GM12878 (cell line): Measurements from ENCODE around the gene USP12. TPM values are rescaled to one million over a fixed set of nuclear protein-coding genes. Genes with fewer than 3 reads are reported as not detected.
A peak's percentile ranks its signal among the peaks of the same experiment; 100 is the strongest.

ENCODE experiments used
- ATAC-seq: fragments of 200-7000 bp; cut with Tn5 transposase; 3 replicates; pipeline ENCODE4 v1.9.1; 2020; ENCODE audit warnings: mild to moderate bottlenecking, moderate library complexity
- BruUV-seq: library from RNA; stranded (reverse); fragments of 400-500 nt; replicated peaks from 2 replicates; lab custom pipeline; 2021; lab: Mats Ljungman, UMichigan
- CTCF ChIA-PET: fragments of 300-600 bp; sonication (Branson Sonifier 250); formaldehyde crosslinking; extraction: SDS; loops from one replicate; lab custom pipeline; 2021; ENCODE audit warnings: inconsistent platforms; lab: Yijun Ruan, JAX
- POLR2A ChIA-PET: fragments of 350-600 bp; formaldehyde crosslinking; extraction: SDS; loops from one replicate; lab custom pipeline; 2021; ENCODE audit warnings: inconsistent platforms; lab: Charles Lee
- RAD21 ChIA-PET: fragments of 300-600 bp; sonication (Branson Sonifier 250); formaldehyde crosslinking; loops from one replicate; lab custom pipeline; 2023; ENCODE audit warnings: antibody characterized with exemption; ENCODE audit not compliant: unreplicated experiment; lab: Charles Lee
- SMC1A ChIA-PET: fragments of 300-600 bp; sonication (Branson Sonifier 250); formaldehyde crosslinking; loops from one replicate; lab custom pipeline; 2023; ENCODE audit not compliant: unreplicated experiment, uncharacterized antibody; lab: Charles Lee
- DNase-seq: peaks from one replicate; pipeline ENCODE4 v3.0.0-alpha.2; 2011; ENCODE audit warnings: low read depth, low spot score
- FAIRE-seq: peaks from 3 replicates; lab custom pipeline; 2011; peaks lifted over from hg19 to GRCh38; lab: Jason Lieb, UNC
- H2AFZ ChIP-seq: 2 replicates; pipeline ENCODE4 v1.6.0; 2011; ENCODE audit warnings: low read depth, low read length, control low read depth; ENCODE audit not compliant: control insufficient read depth
- H3K27ac ChIP-seq: 2 replicates; pipeline ENCODE4 v1.5.1; 2011; ENCODE audit warnings: control low read depth; ENCODE audit not compliant: control insufficient read depth, insufficient read depth
- H3K27me3 ChIP-seq, 2 experiments: replicated peaks in 1 of 2; 2 replicates each; pipeline versions ENCODE4 v1.6.0 to v1.6.1; 2011; ENCODE audit warnings: low read length in 1 of 2; ENCODE audit not compliant: control insufficient read depth in 2 of 2, insufficient read depth in 2 of 2
- H3K36me3 ChIP-seq, 2 experiments: 2 replicates each; pipeline ENCODE4 v1.5.1; 2011; ENCODE audit warnings: low read length in 1 of 2; ENCODE audit not compliant: control insufficient read depth in 2 of 2, insufficient read depth in 2 of 2
- H3K4me1 ChIP-seq: 2 replicates; pipeline ENCODE4 v1.6.1; 2011; ENCODE audit warnings: mild to moderate bottlenecking, low read length, moderate library complexity, mixed read lengths; ENCODE audit not compliant: control insufficient read depth, insufficient read depth
- H3K4me2 ChIP-seq: 2 replicates; pipeline ENCODE4 v1.6.0; 2011; ENCODE audit warnings: control low read depth; ENCODE audit not compliant: control insufficient read depth, insufficient read depth
- H3K4me3 ChIP-seq: fragments of 200-600 bp; sonication (generic); 2 replicates; pipeline ENCODE4 v1.5.1; 2016
- H3K79me2 ChIP-seq: 2 replicates; pipeline ENCODE4 v1.6.0; 2011; ENCODE audit warnings: low read length; ENCODE audit not compliant: control insufficient read depth, insufficient read depth
- H3K9ac ChIP-seq: 2 replicates; pipeline ENCODE4 v1.8.0; 2011; ENCODE audit warnings: low read length, control low read depth, mixed read lengths; ENCODE audit not compliant: control insufficient read depth, insufficient read depth
- H3K9me3 ChIP-seq: replicated peaks from 3 replicates; pipeline ENCODE4 v1.5.1; 2011; ENCODE audit warnings: mild to moderate bottlenecking, low read length; ENCODE audit not compliant: control insufficient read depth, insufficient read depth
- H4K20me1 ChIP-seq: 2 replicates; pipeline ENCODE4 v1.6.0; 2011; ENCODE audit not compliant: control insufficient read depth, insufficient read depth
- BRCA1 ChIP-seq: IDR thresholded peaks from 2 replicates; pipeline ENCODE4 v1.6.1; 2011; ENCODE audit warnings: low read depth, low read length, improper control_type of control experiment
- NFXL1 ChIP-seq: fragments of 450-650 bp; IDR thresholded peaks from 2 replicates; pipeline ENCODE4 v1.6.1; 2017; ENCODE audit warnings: antibody characterized with exemption, mild to moderate bottlenecking, borderline replicate concordance
- NR2F1 ChIP-seq: fragments of 450-650 bp; conservative IDR thresholded peaks from 2 replicates; pipeline ENCODE4 v1.6.1; 2017; ENCODE audit warnings: mild to moderate bottlenecking
- POLR2AphosphoS5 ChIP-seq: IDR thresholded peaks from 2 replicates; pipeline ENCODE4 v1.6.1; 2011; ENCODE audit warnings: mild to moderate bottlenecking, low read length, inconsistent platforms
- POU2F2 ChIP-seq: IDR thresholded peaks from 3 replicates; pipeline ENCODE4 v1.6.1; 2011; ENCODE audit warnings: low read depth, mild to moderate bottlenecking, low read length, borderline replicate concordance
- RB1 ChIP-seq: fragments of 450-650 bp; formaldehyde crosslinking; IDR thresholded peaks from 2 replicates; pipeline ENCODE4 v1.6.1; 2017; ENCODE audit warnings: mild to moderate bottlenecking, borderline replicate concordance
- RCOR1 ChIP-seq: conservative IDR thresholded peaks from 2 replicates; pipeline ENCODE4 v1.6.1; 2012; ENCODE audit warnings: low read depth, low read length, improper control_type of control experiment
- SMARCA5 ChIP-seq: fragments of 450-650 bp; IDR thresholded peaks from 2 replicates; pipeline ENCODE4 v1.6.1; 2017; ENCODE audit warnings: mild to moderate bottlenecking
- STAT3 ChIP-seq: IDR thresholded peaks from 2 replicates; pipeline ENCODE4 v1.6.1; 2011; ENCODE audit warnings: low read depth, low read length, improper control_type of control experiment
- YY1 ChIP-seq: IDR thresholded peaks from 2 replicates; pipeline ENCODE4 v1.6.1; 2011; ENCODE audit warnings: low read depth, mild to moderate bottlenecking, low read length
- ZNF217 ChIP-seq: fragments of 450-650 bp; IDR thresholded peaks from 2 replicates; pipeline ENCODE4 v1.6.1; 2017; ENCODE audit warnings: antibody characterized with exemption, mild to moderate bottlenecking
- WGBS: methylation state at CpG from one replicate; pipeline ENCODE4 v1.1.6; 2016; ENCODE audit warnings: low lambda C conversion rate; ENCODE audit not compliant: insufficient replicate concordance, insufficient coverage; ENCODE audit errors: missing lambda C conversion rate; 5-methylcytosine and 5-hydroxymethylcytosine counted together
- in situ Hi-C: fragments of 300-500 bp; cut with MboI; formaldehyde crosslinking; loops from 9 replicates; pipeline ENCODE4 v1.14.3; 2018; ENCODE audit warnings: mixed read lengths
- intact Hi-C: fragments of 100-400 bp; cut with micrococcal nuclease; formaldehyde crosslinking; loops from one replicate; pipeline ENCODE4 v1.14.2; 2022; ENCODE audit not compliant: unreplicated experiment
- polyA plus RNA-seq, 11 experiments: library from polyadenylated mRNA; depleted of rRNA in 4 of 11; unstranded in 6 of 11; stranded (reverse) in 5 of 11; fragments of >200 nt; fragmentation: Nextera tagmentation in 4 of 11; fragmentation: Illumina TruSeq in 1 of 11; extraction: Ambion mirVana in 4 of 11; extraction: Trizol in 1 of 11; gene quantifications; 1 replicate in 1 of 11; 2 replicates in 10 of 11; pipeline versions ENCODE4 v1.2.1 to v1.2.3, GENCODE V29; 2011 to 2016; ENCODE audit warnings: inconsistent platforms in 2 of 11, missing spikeins in 2 of 11, low read depth in 1 of 11
- total RNA-seq, 4 experiments: library from RNA; depleted of rRNA in 3 of 4; stranded (reverse); fragments of >200 nt in 3 of 4; fragmentation: Illumina TruSeq in 1 of 4; extraction: Trizol in 1 of 4; gene quantifications; 2 replicates each; pipeline versions ENCODE4 v1.2.1 to v1.2.3, GENCODE V29; 2013 to 2021
- TF ChIP-seq, protein P1 (sequence below): IDR thresholded peaks from 2 replicates; pipeline ENCODE4 v1.6.1; 2011; ENCODE audit warnings: borderline replicate concordance, low read depth, mild to moderate bottlenecking, moderate library complexity, mixed read lengths, low read length; ENCODE audit not compliant: insufficient read depth; ENCODE audit errors: extremely low read length
- TF ChIP-seq, protein P2 (sequence below): IDR thresholded peaks from 2 replicates; pipeline ENCODE4 v1.6.1; 2012; ENCODE audit warnings: low read depth, low read length, improper control_type of control experiment
- TF ChIP-seq, protein P3 (sequence below): IDR thresholded peaks from 2 replicates; pipeline ENCODE4 v1.6.1; 2012; ENCODE audit warnings: low read length, inconsistent platforms

The USP12 gene
- total and polyA plus RNA-seq, 10 of the 15 experiments (the other 5 are each of a cell fraction or from before 2014, with no cell fraction given): 3.5 to 32.2 (median 24.6) TPM

DNA sequence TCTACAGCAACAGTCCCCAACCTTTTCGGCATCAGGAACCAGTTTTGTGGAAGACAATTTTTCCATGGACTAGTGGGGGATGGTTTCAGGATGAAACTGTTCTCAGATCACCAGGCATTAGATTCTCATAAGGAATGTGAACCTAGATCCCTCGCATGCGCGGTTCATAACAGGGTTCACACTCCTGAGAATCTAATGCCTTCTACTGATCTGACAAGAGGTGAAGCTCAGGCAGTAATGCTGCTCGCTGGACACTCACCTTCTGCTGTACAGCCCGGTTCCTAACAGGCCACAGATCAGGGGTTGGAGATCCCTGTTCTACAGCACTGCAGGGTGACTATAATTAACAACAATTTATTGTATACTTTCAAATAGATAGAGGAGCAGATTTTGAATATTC lies 21.9 kb downstream of the USP12 start:
- Histone ChIP-seq H3K36me3 (no peaks in the 10 kb centered on the region), H3K4me1 (peaks cover 40% of the 10 kb centered on the region), H3K27ac (no peak overlapping the region), H3K9ac (no peak overlapping the region), H3K4me3 (no peak overlapping the region), H3K4me2 (peak overlapping the region; percentile 43), H4K20me1 (no peaks in the 10 kb centered on the region), H3K79me2 (peaks cover 85% of the 10 kb centered on the region), H3K9me3 (peaks cover 2% of the 10 kb centered on the region; the same call in 2 of the 3 replicates), H2AFZ (no peak overlapping the region), H3K27me3 (no peaks in the 10 kb centered on the region)
- TF ChIP-seq, protein P1, sequence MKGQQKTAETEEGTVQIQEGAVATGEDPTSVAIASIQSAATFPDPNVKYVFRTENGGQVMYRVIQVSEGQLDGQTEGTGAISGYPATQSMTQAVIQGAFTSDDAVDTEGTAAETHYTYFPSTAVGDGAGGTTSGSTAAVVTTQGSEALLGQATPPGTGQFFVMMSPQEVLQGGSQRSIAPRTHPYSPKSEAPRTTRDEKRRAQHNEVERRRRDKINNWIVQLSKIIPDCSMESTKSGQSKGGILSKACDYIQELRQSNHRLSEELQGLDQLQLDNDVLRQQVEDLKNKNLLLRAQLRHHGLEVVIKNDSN: no peak
- no peak for TF ChIP-seq NFXL1
- no peak for TF ChIP-seq RB1
- ATAC-seq: no peak
- 90% methylated on average over 6 of the region's 6 CpGs for WGBS
- in situ Hi-C loops: no loop called here
- RAD21 ChIA-PET: interaction anchor here (0.6 to 5.6 kb wide), 2 partner anchors 17 kb away, joined by 3 to 53 read pairs; no protein-coding TSS in a partner anchor
- no TSS peak for BruUV-seq
- SMC1A ChIA-PET: interaction anchor here (1.3 to 12.4 kb wide), 4 partner anchors 8 to 43 kb away, joined by 5 to 169 read pairs (median 86); no protein-coding TSS in a partner anchor
- POLR2A ChIA-PET: interaction anchor here (1.0 to 1.9 kb wide), 2 partner anchors 11 to 16 kb away, joined by 4 to 5 read pairs; no protein-coding TSS in a partner anchor
- no peak for FAIRE-seq
- intact Hi-C loops: no loop called here
- CTCF ChIA-PET: interaction anchor here (1.2 to 1.4 kb wide), 2 partner anchors 14 to 25 kb away, joined by 3 read pairs; no protein-coding TSS in a partner anchor
- no peak for DNase-seq

DNA sequence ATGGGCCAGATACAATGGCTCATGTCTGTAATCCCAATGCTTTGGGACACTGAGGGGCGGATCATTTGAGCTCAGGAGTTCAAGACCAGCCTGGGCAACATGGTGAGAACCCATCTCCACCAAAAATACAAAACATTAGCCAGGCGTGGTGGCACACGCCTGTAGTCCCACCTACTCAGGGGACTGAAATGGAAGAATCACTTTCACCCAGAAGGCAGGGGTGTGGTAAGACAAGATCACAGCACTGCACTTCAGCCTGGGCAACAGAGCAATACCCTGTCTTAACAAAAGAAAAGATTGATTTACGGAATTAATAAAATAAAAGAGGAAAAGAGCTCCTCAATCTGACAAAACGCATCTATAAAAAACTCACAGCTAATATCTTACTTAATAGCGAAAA lies 22.7 kb downstream of the USP12 start:
- CTCF ChIA-PET: interaction anchor here (1.1 to 1.4 kb wide), 3 partner anchors 13 to 26 kb away, joined by 3 read pairs; no protein-coding TSS in a partner anchor
- FAIRE-seq: no peak

More for the DNA sequence above, 22.7 kb downstream of the USP12 start:
- no peaks in the 10 kb centered on the region for H4K20me1 ChIP-seq
- ATAC-seq: no peak
- 43% methylated on average over 6 of the region's 6 CpGs for WGBS
- peak overlapping the region; percentile 61 for H3K4me2 ChIP-seq
- no peak overlapping the region for H2AFZ ChIP-seq
- H3K79me2 ChIP-seq: peaks cover 86% of the 10 kb centered on the region
- H3K4me3 ChIP-seq: no peak overlapping the region
- peaks cover 47% of the 10 kb centered on the region for H3K4me1 ChIP-seq
- no TSS peak for BruUV-seq
- H3K27ac ChIP-seq: no peak overlapping the region
- no peak for DNase-seq
- H3K9me3 ChIP-seq: peaks cover 2% of the 10 kb centered on the region; the same call in 2 of the 3 replicates
- TF ChIP-seq POU2F2 (no peak), POLR2AphosphoS5 (no peak), ZNF217 (no peak), RCOR1 (no peak), STAT3 (no peak), SMARCA5 (no peak), BRCA1 (no peak), YY1 (no peak), NR2F1 (no peak)
- TF ChIP-seq, protein P2, sequence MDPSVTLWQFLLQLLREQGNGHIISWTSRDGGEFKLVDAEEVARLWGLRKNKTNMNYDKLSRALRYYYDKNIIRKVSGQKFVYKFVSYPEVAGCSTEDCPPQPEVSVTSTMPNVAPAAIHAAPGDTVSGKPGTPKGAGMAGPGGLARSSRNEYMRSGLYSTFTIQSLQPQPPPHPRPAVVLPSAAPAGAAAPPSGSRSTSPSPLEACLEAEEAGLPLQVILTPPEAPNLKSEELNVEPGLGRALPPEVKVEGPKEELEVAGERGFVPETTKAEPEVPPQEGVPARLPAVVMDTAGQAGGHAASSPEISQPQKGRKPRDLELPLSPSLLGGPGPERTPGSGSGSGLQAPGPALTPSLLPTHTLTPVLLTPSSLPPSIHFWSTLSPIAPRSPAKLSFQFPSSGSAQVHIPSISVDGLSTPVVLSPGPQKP: no peak
- TF ChIP-seq, protein P3, sequence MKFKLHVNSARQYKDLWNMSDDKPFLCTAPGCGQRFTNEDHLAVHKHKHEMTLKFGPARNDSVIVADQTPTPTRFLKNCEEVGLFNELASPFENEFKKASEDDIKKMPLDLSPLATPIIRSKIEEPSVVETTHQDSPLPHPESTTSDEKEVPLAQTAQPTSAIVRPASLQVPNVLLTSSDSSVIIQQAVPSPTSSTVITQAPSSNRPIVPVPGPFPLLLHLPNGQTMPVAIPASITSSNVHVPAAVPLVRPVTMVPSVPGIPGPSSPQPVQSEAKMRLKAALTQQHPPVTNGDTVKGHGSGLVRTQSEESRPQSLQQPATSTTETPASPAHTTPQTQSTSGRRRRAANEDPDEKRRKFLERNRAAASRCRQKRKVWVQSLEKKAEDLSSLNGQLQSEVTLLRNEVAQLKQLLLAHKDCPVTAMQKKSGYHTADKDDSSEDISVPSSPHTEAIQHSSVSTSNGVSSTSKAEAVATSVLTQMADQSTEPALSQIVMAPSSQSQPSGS: no peak
- no peaks in the 10 kb centered on the region for H3K27me3 ChIP-seq
- ChIA-PET SMC1A (interaction anchor here (1.3 to 12.4 kb wide), 4 partner anchors 9 to 44 kb away, joined by 5 to 169 read pairs (median 86); no protein-coding TSS in a partner anchor), RAD21 (interaction anchor here (0.6 to 5.6 kb wide), 2 partner anchors 16 to 18 kb away, joined by 3 to 53 read pairs; no protein-coding TSS in a partner anchor), POLR2A (interaction anchor here (1.9 kb wide), 1 partner anchor 12 kb away, joined by 5 read pairs; no protein-coding TSS in a partner anchor)
- H3K9ac ChIP-seq: no peak overlapping the region
- intact Hi-C loops (no loop called here), in situ Hi-C loops (no loop called here)
- H3K36me3 ChIP-seq: no peaks in the 10 kb centered on the region
